GM18870 (cell line): ENCODE measurements around the gene PPP1R3G.

ENCODE experiments used
- ATAC-seq: cut with Tn5 transposase; IDR thresholded peaks from one replicate; pipeline ENCODE4 v1.9.1; 2021; ENCODE audit warnings: moderate library complexity; ENCODE audit not compliant: unreplicated experiment

Gene PPP1R3G

GRCh38 chr6:5071216-5071615 is 13.9 kb upstream of the PPP1R3G start:
- no peak for ATAC-seq

- peak; percentile 68 for ATAC-seq
Measured at GRCh38 chr6:5072440-5072839, 12.7 kb upstream of the PPP1R3G start.

- ATAC-seq, result no peak
Measured at GRCh38 chr6:5073992-5074391, 11.1 kb upstream of the PPP1R3G start.

DNA sequence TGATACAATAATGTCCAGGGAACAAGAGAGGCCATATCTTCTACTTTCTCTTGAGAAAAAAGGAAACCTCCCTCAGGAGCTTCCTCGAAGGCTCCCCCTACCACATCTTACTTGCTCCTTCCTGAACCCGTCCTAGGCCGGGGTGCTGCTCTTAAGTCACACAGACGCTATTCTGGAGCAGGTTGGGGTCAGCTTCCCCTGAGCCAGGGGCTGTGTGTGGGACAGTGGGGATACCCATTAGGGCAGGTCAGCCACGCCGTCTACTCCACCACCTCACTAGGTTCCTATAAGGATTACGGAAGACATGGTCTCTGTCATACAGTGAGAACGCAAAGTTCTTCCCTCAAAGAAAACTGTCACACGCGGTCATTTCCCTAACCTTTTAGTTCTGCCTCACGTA is 8.2 kb upstream of the PPP1R3G start:
- ATAC-seq, result no peak

DNA sequence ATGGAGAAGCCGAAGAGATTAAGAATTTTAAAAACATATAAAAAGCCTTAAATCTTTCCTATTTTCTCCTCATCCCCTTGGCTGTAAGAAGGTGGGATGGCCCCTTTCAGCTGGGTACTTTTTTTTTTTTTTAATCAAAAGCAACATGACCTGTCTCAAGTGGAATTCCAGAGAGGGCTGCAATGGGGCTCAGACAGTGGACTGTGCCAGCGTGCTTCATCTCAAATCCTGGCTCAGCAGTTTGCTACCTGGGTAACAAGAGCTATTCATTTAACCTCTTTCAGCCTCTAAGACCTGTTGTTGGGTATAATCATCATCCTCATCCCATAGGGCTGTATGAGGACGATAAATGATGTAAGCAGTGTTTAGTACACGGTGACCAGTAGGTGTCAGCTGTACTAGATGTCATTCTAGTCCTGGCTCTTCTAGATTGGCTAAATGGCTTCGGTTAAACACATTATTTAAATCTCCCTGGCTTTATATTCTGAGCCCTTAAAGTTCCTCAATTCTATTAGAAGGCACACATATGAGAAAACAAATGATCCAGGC is 6.9 kb upstream of the PPP1R3G start:
- no peak for ATAC-seq

DNA sequence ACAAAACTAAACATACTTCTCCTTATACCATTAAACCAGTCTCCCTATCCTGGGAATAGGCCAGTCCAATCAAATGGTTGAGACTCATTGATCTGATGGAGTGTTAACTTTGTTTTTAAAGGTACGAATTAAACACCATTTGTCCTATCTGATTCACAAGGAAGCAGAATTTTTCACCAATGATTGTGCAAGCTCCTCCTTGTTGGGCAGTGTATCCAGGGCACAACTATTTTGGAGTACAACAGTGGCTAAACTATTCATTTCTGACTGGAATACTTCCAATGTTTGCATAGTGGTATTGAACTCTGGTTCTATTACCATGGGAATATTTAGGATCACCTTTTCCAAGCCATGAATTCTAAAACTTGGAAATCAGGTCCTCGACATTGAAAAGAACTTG is 5.4 kb upstream of the PPP1R3G start:
- no peak for ATAC-seq

DNA sequence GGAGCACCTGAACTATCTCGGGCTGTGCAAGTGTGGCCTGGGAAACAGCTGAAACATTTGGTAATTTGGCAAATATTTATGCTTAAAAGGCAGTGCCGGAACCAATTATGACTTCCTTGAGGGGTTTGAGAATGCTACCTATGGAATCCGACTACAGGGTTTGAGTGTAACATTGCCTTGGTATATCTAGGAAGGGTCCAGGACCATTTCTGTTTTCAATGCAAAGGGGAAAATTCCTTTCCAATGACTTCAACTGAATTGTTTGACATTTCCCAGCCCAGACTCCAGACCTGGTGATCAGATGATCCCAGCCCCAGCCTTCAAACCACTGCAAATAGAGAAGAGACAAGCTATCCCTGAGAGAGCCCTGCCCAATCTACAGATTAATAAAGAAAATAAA is 4.6 kb upstream of the PPP1R3G start:
- ATAC-seq, result no peak

GRCh38 chr6:5081182-5081581 is 4.0 kb upstream of the PPP1R3G start:
- no peak for ATAC-seq

- no peak for ATAC-seq
Measured at GRCh38 chr6:5081955-5082354, 3.2 kb upstream of the PPP1R3G start.

DNA sequence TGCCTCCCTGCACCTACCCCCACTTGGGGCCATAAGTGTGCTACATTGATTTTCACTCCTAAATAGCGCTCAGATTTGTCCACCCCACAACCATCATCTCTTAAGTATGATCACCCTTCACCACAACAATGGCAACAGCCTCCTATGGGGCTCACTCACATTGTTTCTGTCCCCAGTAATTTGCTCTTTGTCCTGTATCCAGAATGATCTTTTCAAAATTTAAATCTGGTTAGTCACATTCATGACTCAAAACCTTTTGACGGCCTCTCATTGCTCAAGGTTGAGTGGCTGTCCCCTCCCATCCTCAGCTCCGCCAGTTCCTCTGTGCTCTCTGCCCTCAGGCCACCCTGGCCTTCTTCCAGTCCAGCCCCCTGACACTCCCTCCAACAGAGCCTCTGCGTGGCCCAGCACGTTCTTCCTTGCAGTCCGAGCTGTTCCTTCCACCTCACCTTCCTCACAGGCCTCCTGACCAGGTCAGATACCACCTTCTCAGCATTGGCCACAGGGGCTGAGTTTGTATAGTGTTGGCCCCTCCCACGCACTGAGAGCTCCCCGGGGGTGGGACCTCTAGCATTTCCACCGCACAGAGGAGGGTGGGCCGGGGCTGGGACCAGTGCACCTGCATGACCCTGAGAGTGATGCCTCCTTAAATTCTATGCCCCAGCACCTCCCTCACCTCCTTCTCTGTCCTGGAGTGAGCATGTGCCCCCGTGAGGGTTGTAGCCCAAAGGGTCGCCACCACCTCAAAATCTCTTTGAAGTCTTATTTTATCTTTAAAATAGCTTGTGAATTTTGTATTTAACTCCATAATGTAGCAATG is 2.4 kb upstream of the PPP1R3G start:
- no peak for ATAC-seq

DNA sequence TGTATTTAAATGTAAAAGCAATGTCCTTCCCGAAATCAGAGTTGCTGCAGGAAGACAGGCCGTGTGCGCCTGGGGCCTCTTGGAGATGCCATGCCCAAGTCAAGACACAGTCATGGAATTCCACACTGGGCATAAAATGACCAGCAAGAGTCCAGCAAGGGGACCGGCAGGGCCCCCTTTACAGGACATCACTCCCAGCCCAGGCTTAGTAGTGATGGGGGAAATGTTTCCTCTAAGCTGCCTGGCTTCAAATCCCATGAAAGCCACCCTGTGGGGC is 1.9 kb upstream of the PPP1R3G start:
- no peak for ATAC-seq

DNA sequence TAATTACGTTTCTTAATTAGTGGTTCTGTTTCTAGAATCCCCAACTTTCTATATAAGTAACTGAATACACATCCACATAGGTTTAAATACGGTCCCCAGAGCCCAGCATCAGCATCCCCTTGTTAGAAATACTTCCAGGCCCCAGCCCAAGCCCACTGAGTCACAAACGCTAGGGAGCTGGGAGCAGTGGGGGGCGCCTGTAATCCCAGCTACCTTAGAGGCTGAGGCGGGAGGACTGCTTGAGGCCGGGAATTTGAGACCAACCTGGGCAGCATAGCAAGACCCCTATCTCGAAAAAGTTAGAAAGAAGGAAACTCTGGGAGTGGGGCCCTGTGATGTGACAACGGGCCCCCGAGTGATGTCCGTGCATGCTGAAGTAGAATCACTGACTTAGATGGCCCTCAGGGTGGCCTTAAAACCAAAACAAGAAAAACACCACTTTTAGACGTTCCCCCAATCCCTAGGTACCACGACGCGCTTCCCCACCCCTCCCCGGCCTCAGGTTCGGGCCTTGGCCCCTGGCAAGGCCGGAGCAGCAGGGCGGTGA is 1.3 kb upstream of the PPP1R3G start:
- no peak for ATAC-seq

DNA sequence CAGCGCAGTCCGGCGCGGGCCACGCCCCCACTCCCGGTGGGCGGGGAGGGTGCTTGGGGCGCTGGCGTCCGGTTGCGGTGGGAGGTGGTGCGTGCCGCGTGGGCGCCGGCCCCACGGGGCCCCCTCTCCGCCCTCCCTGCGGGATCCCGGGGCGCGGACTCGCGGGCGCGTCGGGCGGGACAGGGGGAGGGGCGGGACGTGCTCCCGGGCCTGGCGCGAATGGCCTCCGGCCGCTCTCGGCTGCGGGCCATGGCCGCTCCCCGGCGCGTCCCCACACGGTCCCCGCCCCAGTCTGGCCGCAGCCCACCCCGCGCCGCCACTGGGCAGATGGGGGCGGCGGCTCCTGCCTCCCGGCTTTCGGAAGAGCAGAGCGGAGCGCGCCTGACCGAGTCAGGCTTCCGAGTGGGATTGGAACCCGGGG is 771 bp upstream of the PPP1R3G start:
- ATAC-seq, result no peak

DNA sequence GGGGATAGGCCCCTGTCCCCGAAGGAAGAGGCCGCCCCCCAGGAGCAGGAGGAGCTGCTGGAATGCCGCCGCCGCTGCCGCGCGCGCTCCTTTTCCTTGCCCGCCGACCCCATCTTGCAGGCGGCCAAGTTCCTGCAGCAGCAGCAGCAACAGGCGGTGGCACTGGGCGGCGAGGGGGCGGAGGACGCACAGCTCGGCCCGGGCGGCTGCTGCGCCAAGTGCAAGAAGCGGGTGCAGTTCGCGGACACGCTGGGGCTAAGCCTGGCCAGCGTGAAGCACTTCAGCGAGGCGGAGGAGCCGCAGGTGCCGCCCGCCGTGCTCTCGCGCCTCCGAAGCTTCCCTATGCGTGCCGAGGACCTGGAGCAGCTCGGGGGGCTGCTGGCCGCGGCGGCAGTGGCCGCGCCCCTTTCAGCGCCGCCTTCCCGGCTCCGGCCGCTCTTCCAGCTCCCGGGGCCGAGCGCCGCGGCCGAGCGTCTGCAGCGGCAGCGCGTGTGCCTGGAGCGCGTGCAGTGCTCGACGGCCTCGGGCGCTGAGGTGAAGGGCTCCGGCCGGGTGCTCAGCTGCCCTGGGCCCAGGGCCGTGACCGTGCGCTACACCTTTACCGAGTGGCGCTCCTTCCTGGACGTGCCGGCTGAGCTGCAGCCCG is 630 bp downstream of the PPP1R3G start:
- ATAC-seq, result no peak

DNA sequence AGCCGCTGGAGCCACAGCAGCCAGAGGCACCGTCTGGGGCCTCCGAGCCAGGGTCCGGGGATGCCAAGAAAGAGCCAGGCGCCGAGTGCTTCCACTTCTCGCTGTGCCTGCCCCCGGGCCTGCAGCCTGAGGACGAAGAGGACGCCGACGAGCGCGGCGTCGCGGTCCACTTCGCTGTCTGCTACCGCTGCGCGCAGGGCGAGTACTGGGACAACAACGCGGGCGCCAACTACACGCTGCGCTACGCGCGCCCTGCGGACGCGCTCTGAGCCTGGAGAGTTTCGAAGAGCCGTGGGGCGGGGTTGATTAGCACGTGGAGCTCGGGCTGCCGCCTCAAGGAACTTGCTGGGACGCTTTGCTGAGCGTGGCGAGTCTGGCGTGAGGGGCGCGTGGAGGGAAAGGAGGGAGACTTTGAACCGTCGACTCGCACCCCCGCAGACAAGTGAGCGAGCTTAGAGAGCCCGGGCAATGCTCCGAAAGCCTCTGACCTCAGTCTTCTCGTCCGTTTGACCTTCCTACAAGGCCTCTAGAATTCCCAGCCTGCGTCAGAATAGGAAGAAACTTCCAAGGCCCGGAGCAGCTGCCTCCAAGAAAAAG is 1.3 kb downstream of the PPP1R3G start:
- no peak for ATAC-seq

DNA sequence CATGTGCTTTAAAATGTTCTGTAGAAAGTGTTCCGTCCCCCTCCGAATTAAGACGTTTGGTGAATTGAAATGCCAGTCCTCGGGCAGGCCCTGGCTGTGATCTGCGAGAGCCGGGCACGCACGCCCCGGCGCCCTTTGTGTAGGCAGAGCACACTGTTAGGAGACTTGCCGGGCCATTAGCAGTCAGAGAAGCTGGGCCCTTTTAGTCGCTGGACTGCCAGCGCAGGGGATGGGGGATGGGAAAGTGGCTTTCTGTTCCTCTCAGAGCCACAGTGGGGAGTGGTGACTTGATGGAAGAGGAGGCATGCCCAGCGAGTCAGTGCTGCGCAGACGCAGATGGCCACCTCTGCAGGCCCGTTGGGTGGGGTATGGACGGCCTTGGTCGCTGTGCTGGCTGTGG is 2.2 kb downstream of the PPP1R3G start:
- ATAC-seq, result no peak

DNA sequence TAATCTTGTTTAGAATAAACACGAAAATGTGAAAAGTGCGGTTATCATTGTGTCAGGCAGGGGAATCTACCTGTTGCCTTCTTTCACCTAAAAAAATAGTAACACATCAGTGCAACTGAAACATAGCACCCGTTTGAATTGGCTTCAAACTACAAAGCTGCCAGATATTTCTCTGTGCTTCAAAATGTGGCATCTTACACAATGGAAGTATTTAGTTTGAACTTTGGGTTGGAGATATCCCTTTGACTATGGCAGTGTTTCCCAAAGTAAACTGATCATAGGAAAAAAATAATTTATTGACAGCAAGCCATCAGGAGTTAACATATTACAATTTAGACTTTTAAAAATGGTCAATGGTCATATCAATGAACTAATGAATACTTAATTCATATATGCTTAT is 3.6 kb downstream of the PPP1R3G start:
- ATAC-seq, result no peak

GRCh38 chr6:5089481-5090438 is 4.6 kb downstream of the PPP1R3G start:
- no peak for ATAC-seq

GRCh38 chr6:5090603-5091002 is 5.5 kb downstream of the PPP1R3G start:
- ATAC-seq, result no peak

DNA sequence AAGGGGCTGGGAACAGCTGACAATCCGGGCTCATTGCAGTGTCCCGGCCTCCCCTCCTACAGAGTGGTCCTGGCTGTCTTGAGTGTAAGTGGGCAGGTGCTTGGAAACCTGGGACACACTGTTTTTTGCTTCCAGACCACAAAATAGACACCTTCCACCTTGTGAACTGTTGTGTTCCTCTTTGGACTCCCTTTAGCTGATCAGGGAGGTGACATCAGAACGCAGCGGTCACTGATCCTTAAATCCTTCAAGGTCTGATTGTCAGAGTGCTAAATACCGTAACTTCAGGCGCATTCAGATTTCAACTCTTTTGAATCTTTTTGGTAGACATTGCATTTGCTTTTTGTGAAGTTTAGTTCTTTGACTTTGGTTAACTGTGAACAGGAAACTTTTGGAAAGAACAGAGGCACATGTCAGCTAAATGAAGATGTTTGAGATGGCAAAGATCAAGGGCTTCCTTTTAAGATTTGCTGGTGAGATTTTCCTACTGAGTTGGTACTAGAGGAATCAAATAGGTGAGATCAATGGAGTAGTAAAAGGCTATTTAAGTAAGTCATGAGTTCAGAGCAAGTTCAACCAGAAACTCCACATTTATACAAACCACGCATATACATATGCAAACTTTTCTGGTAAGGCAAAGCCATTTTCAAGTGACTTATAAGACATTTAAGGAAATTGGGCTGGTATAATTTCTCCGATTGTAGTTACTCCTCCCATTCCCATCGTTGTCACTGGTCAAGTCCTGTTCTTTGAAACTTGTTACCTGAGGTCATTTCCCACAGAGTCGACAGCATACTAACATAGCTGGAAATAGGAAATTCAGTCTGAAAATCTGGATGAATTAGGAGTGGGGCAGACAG is 6.3 kb downstream of the PPP1R3G start:
- ATAC-seq, result no peak
